K562 (cell line): ENCODE data around the gene TRIM2. TPM values are rescaled to one million over a fixed set of nuclear protein-coding genes. Genes with fewer than 3 reads are reported as not detected.

Source experiments
- ATAC-seq: fragments of 200-7000 bp; cut with Tn5 transposase; 3 replicates; pipeline ENCODE4 v1.9.1; 2020; ENCODE audit warnings: moderate library complexity
- BruUV-seq: library from RNA; stranded (reverse); fragments of 400-500 nt; replicated peaks from 2 replicates; lab custom pipeline; 2021; lab: Mats Ljungman, UMichigan
- CTCF ChIA-PET: fragments of 300-600 bp; formaldehyde crosslinking; extraction: SDS; loops from one replicate; lab custom pipeline; 2021; ENCODE audit warnings: low intra/inter-chr PET ratio; lab: Yijun Ruan, JAX
- POLR2A ChIA-PET: fragments of 300-600, 350-650 bp; sonication (Branson Sonifier 250); formaldehyde crosslinking; extraction: SDS; loops from one replicate; lab custom pipeline; 2021; ENCODE audit warnings: antibody characterized with exemption, inconsistent platforms; lab: Yijun Ruan, JAX
- DNase-seq, 4 experiments: peaks; one replicate each; pipeline versions ENCODE4 v3.0.0 to v3.0.0-alpha.2; 2011 to 2018; ENCODE audit warnings: low spot score in 3 of 4, mixed read lengths in 3 of 4; ENCODE audit errors: extremely low read depth in 1 of 4
- FAIRE-seq: peaks from 2 replicates; lab custom pipeline; 2011; peaks lifted over from hg19 to GRCh38; lab: Jason Lieb, UNC
- H2AFZ ChIP-seq: 2 replicates; pipeline ENCODE4 v1.6.0; 2011; ENCODE audit warnings: low read depth, low read length, control low read depth, inconsistent platforms
- H3K27ac ChIP-seq: fragments of 200-600 bp; 3 replicates; pipeline ENCODE4 v1.8.0; 2011; ENCODE audit warnings: low read depth, mild to moderate bottlenecking, control low read depth, inconsistent platforms, low read length, moderate library complexity, mixed read lengths; ENCODE audit errors: extremely low read depth
- H3K27me3 ChIP-seq, 2 experiments: fragments of 300-600 bp in 1 of 2; 2 replicates in 1 of 2; 3 replicates in 1 of 2; pipeline versions ENCODE4 v1.6.0 to v1.8.0; 2011; ENCODE audit warnings: inconsistent platforms in 2 of 2, low read length in 2 of 2, mild to moderate bottlenecking in 1 of 2, mixed read lengths in 1 of 2, moderate library complexity in 1 of 2; ENCODE audit not compliant: control insufficient read depth in 2 of 2, insufficient read depth in 2 of 2
- H3K36me3 ChIP-seq: fragments of 300-600 bp; 3 replicates; pipeline ENCODE4 v1.8.0; 2011; ENCODE audit warnings: mild to moderate bottlenecking, low read length, inconsistent platforms; ENCODE audit not compliant: control insufficient read depth, insufficient read depth
- H3K4me1 ChIP-seq, 2 experiments: fragments of 200-600 bp in 1 of 2; replicated peaks in 1 of 2; 2 replicates in 1 of 2; 3 replicates in 1 of 2; pipeline versions ENCODE4 v1.5.1 to v1.8.0; 2011; ENCODE audit warnings: inconsistent platforms in 2 of 2, low read length in 2 of 2, mild to moderate bottlenecking in 1 of 2, mixed read lengths in 1 of 2, moderate library complexity in 1 of 2; ENCODE audit not compliant: control insufficient read depth in 2 of 2, insufficient read depth in 2 of 2
- H3K4me2 ChIP-seq: 2 replicates; pipeline ENCODE4 v1.6.1; 2011; ENCODE audit warnings: low read length, control low read depth, inconsistent platforms, mixed read lengths; ENCODE audit not compliant: insufficient read depth
- H3K4me3 ChIP-seq: fragments of 200-600 bp; sonication (generic), shearing (Covaris generic); 2 replicates; pipeline ENCODE4 v1.5.1; 2016; ENCODE audit warnings: control low read depth, inconsistent platforms
- H3K79me2 ChIP-seq: fragments of 200-600 bp; 3 replicates; pipeline ENCODE4 v1.8.0; 2011; ENCODE audit warnings: low read length, inconsistent platforms; ENCODE audit not compliant: control insufficient read depth, insufficient read depth
- H3K9ac ChIP-seq, 2 experiments: 2 replicates each; pipeline versions ENCODE4 v1.6.0 to v1.6.1; 2011; ENCODE audit warnings: low read depth in 2 of 2, low read length in 2 of 2, control low read depth in 1 of 2, inconsistent platforms in 1 of 2, mild to moderate bottlenecking in 1 of 2, mixed read lengths in 1 of 2; ENCODE audit not compliant: insufficient read depth in 1 of 2
- H3K9me1 ChIP-seq: one replicate; pipeline ENCODE4 v1.6.0; 2011; ENCODE audit warnings: inconsistent platforms, mild to moderate bottlenecking, low read length, moderate library complexity; ENCODE audit not compliant: control insufficient read depth, insufficient read depth
- H3K9me3 ChIP-seq: replicated peaks from 2 replicates; pipeline ENCODE4 v1.5.1; 2011; ENCODE audit warnings: low read depth, low read length, inconsistent platforms; ENCODE audit not compliant: control insufficient read depth, insufficient read depth
- H4K20me1 ChIP-seq: replicated peaks from 2 replicates; pipeline ENCODE4 v1.6.1; 2011; ENCODE audit warnings: low read length, inconsistent platforms, mixed read lengths; ENCODE audit not compliant: control insufficient read depth, insufficient read depth
- CBFA2T3 ChIP-seq: fragments of 450-650 bp; IDR thresholded peaks from 2 replicates; pipeline ENCODE4 v1.6.1; 2017
- FOS ChIP-seq: IDR thresholded peaks from 3 replicates; pipeline ENCODE4 v1.6.1; 2011; ENCODE audit not compliant: insufficient read length; ENCODE audit errors: extremely low read depth
- HDAC3 ChIP-seq: fragments of 450-650 bp; IDR thresholded peaks from 2 replicates; pipeline ENCODE4 v1.6.1; 2018; ENCODE audit warnings: borderline replicate concordance, mild to moderate bottlenecking, moderate library complexity; ENCODE audit not compliant: partially characterized antibody
- HSF4 ChIP-seq: fragments of 250-450 bp; sonication (Bioruptor Pico); IDR thresholded peaks from 2 replicates; pipeline ENCODE4 v2.1.2; 2022; ENCODE audit warnings: mild to moderate bottlenecking, moderate library complexity, borderline replicate concordance
- WGBS: fragments of 100-300 bp; shearing (Covaris generic); methylation state at CpG from one replicate; pipeline ENCODE4 v1.1.6; 2016; ENCODE audit warnings: low coverage, mixed read lengths; ENCODE audit not compliant: insufficient coverage; ENCODE audit errors: missing lambda C conversion rate; 5-methylcytosine and 5-hydroxymethylcytosine counted together
- in situ Hi-C: fragments of 300-500 bp; cut with MboI; formaldehyde crosslinking; loops from 4 replicates; pipeline ENCODE4 v1.15.0; 2018; ENCODE audit warnings: inconsistent platforms, mixed read lengths
- intact Hi-C: fragments of 100-400 bp; cut with micrococcal nuclease; formaldehyde crosslinking; loops from 2 replicates; pipeline ENCODE4 v1.14.2; 2022
- polyA plus RNA-seq, 8 experiments: library from polyadenylated mRNA; depleted of rRNA in 4 of 8; stranded (reverse) in 5 of 8; unstranded in 3 of 8; fragments of >200 nt; fragmentation: Nextera tagmentation in 2 of 8; fragmentation: Illumina TruSeq in 1 of 8; extraction: Ambion mirVana in 2 of 8; extraction: Trizol in 1 of 8; gene quantifications; 2 replicates each; pipeline versions ENCODE4 v1.2.1 to v1.2.3, GENCODE V29; 2011 to 2014; ENCODE audit warnings: inconsistent platforms in 1 of 8, missing spikeins in 1 of 8
- total RNA-seq, 7 experiments: library from RNA; depleted of rRNA in 6 of 7; stranded (reverse); fragments of >200 nt in 6 of 7; fragmentation: Illumina TruSeq in 2 of 7; extraction: Trizol in 2 of 7; gene quantifications; 2 replicates each; pipeline versions ENCODE4 v1.2.1 to v1.2.3, GENCODE V29; 2011 to 2021; ENCODE audit warnings: low replicate concordance in 1 of 7
- TF ChIP-seq, protein P1 (sequence below): fragments of 450-650 bp; IDR thresholded peaks from 2 replicates; pipeline ENCODE4 v1.6.1; 2016; ENCODE audit warnings: low read depth
- TF ChIP-seq, protein P2 (sequence below): fragments of 450-650 bp; formaldehyde crosslinking; IDR thresholded peaks from 2 replicates; pipeline ENCODE4 v1.4.0; 2022; ENCODE audit warnings: missing genetic modification characterization
- TF ChIP-seq, protein P3 (sequence below): fragments of 150-350 bp; conservative IDR thresholded peaks from 2 replicates; pipeline ENCODE4 v1.6.1; 2014; ENCODE audit warnings: low read length

TRIM2 gene
- total and polyA plus RNA-seq, 9 of the 15 experiments (the other 6 are each of a cell fraction or from before 2014, with no cell fraction given): 0.01 to 0.41 (median 0.13) TPM; not detected in 1

DNA sequence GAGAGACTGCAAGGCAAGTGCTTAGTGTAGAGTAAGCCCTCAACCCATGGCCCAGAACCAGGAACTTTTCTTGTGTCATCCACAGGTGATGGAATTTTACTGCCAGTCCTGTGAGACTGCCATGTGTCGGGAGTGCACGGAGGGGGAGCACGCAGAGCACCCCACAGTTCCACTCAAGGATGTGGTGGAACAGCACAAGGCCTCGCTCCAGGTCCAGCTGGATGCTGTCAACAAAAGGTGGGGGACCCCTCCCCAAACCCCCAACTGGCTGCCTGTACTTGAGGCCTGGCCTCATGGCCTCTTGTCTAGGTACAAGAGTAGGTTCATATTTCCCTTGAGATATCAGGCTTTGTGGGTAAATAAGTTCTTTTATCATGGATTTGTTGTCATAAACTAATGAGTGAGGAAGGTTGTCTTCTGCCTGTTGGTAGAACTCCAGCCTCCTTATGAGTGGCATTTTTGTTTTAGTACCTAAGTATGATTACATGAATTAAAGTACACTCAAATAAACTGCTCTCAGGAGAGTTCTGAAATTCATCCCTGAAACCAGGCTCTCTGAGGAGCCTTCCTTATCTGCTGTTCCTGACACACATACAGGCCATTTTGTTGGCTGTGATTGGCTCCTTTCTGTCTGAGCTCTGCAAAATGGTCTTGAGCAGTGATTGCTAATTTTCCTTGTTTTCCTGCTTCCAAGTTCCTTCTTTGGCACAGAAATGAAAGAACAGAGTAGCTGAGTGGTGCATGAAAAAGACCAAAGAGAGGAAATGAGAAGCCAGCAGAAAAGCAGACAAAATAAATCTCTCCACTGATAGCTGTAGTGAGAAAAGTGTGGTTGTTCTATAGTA is 88.9 kb downstream of the TRIM2 start (continued):
- TF ChIP-seq HDAC3: no peak

DNA sequence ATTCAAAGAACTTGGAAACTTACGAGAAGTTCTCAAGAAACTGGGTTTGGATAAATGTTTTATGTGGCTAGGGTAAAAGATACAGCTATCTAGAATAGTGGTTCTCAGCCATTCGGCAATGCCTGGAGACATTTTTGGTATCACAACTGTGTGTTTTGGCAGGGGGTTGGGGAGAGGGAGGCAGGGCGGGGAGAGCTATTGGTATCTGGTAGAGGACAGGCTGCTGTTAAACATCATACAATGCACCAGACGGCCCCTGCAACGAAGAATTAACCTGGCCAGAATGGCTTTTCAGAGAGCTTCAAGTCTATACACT is 89.5 kb downstream of the TRIM2 start:
- ChIA-PET CTCF (no interaction called here), POLR2A (interaction anchor here (0.6 to 0.9 kb wide), 2 partner anchors 13 to 1456 kb away, joined by 3 read pairs; no protein-coding TSS in a partner anchor)
- H4K20me1 ChIP-seq: no peaks in the 10 kb centered on the region
- H3K4me1 ChIP-seq: peaks cover 0 to 9% of the 10 kb centered on the region in 2 experiments; a peak in 2 of 5 replicates
- no peak overlapping the region for H3K9ac ChIP-seq
- H3K4me2 ChIP-seq: no peak overlapping the region
- no peak overlapping the region for H3K27ac ChIP-seq
- WGBS: 1% methylated on average over 5 of the region's 5 CpGs
- H3K36me3 ChIP-seq: no peaks in the 10 kb centered on the region
- FAIRE-seq (no peak), ATAC-seq (no peak), DNase-seq (no peak)
- no peak overlapping the region for H3K4me3 ChIP-seq
- intact Hi-C loops: no loop called here
- no peaks in the 10 kb centered on the region for H3K79me2 ChIP-seq
- H3K27me3 ChIP-seq: peaks cover 18 to 33% of the 10 kb centered on the region in 2 experiments
- in situ Hi-C loops: no loop called here
- no peaks in the 10 kb centered on the region for H3K9me1 ChIP-seq
- no peaks in the 10 kb centered on the region for H3K9me3 ChIP-seq
- H2AFZ ChIP-seq: no peak overlapping the region
- no TSS peak for BruUV-seq
- TF ChIP-seq, protein P1, sequence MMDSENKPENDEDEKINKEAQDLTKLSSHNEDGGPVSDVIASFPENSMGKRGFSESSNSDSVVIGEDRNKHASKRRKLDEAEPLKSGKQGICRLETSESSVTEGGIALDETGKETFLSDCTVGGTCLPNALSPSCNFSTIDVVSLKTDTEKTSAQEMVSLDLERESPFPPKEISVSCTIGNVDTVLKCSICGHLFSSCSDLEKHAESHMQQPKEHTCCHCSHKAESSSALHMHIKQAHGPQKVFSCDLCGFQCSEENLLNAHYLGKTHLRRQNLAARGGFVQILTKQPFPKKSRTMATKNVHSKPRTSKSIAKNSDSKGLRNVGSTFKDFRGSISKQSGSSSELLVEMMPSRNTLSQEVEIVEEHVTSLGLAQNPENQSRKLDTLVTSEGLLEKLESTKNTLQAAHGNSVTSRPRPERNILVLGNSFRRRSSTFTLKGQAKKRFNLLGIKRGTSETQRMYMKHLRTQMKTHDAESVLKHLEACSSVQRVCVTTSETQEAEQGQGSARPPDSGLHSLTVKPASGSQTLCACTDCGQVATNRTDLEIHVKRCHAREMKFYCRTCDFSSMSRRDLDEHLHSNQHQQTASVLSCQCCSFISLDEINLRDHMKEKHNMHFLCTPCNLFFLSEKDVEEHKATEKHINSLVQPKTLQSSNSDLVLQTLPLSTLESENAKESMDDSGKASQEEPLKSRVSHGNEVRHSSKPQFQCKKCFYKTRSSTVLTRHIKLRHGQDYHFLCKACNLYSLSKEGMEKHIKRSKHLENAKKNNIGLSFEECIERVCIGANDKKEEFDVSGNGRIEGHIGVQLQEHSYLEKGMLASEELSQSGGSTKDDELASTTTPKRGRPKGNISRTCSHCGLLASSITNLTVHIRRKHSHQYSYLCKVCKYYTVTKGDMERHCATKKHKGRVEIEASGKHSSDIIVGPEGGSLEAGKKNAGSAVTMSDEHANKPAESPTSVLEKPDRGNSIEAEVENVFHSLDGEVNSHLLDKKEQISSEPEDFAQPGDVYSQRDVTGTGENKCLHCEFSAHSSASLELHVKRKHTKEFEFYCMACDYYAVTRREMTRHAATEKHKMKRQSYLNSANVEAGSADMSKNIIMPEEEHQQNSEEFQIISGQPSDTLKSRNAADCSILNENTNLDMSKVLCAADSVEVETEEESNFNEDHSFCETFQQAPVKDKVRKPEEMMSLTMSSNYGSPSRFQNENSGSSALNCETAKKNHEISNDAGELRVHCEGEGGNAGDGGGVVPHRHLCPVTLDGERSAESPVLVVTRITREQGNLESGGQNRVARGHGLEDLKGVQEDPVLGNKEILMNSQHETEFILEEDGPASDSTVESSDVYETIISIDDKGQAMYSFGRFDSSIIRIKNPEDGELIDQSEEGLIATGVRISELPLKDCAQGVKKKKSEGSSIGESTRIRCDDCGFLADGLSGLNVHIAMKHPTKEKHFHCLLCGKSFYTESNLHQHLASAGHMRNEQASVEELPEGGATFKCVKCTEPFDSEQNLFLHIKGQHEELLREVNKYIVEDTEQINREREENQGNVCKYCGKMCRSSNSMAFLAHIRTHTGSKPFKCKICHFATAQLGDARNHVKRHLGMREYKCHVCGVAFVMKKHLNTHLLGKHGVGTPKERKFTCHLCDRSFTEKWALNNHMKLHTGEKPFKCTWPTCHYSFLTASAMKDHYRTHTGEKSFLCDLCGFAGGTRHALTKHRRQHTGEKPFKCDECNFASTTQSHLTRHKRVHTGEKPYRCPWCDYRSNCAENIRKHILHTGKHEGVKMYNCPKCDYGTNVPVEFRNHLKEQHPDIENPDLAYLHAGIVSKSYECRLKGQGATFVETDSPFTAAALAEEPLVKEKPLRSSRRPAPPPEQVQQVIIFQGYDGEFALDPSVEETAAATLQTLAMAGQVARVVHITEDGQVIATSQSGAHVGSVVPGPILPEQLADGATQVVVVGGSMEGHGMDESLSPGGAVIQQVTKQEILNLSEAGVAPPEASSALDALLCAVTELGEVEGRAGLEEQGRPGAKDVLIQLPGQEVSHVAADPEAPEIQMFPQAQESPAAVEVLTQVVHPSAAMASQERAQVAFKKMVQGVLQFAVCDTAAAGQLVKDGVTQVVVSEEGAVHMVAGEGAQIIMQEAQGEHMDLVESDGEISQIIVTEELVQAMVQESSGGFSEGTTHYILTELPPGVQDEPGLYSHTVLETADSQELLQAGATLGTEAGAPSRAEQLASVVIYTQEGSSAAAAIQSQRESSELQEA: no peak
- TF ChIP-seq CBFA2T3 (no peak), HSF4 (no peak), FOS (no peak)
- TF ChIP-seq, protein P2, sequence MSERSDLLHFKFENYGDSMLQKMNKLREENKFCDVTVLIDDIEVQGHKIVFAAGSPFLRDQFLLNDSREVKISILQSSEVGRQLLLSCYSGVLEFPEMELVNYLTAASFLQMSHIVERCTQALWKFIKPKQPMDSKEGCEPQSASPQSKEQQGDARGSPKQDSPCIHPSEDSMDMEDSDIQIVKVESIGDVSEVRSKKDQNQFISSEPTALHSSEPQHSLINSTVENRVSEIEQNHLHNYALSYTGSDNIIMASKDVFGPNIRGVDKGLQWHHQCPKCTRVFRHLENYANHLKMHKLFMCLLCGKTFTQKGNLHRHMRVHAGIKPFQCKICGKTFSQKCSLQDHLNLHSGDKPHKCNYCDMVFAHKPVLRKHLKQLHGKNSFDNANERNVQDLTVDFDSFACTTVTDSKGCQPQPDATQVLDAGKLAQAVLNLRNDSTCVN (CRISPR knock-in tag): no peak
- TF ChIP-seq, protein P3, sequence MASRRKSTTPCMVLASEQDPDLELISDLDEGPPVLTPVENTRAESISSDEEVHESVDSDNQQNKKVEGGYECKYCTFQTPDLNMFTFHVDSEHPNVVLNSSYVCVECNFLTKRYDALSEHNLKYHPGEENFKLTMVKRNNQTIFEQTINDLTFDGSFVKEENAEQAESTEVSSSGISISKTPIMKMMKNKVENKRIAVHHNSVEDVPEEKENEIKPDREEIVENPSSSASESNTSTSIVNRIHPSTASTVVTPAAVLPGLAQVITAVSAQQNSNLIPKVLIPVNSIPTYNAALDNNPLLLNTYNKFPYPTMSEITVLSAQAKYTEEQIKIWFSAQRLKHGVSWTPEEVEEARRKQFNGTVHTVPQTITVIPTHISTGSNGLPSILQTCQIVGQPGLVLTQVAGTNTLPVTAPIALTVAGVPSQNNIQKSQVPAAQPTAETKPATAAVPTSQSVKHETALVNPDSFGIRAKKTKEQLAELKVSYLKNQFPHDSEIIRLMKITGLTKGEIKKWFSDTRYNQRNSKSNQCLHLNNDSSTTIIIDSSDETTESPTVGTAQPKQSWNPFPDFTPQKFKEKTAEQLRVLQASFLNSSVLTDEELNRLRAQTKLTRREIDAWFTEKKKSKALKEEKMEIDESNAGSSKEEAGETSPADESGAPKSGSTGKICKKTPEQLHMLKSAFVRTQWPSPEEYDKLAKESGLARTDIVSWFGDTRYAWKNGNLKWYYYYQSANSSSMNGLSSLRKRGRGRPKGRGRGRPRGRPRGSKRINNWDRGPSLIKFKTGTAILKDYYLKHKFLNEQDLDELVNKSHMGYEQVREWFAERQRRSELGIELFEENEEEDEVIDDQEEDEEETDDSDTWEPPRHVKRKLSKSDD: no peak
